Fibroblast of lung (primary cell): ENCODE results near the gene ATP8A2. TPM values are rescaled to one million over a fixed set of nuclear protein-coding genes. Genes with fewer than 3 reads are reported as not detected.
"Not testable (repeated sequence)": the region's sequence is repeated elsewhere in the genome, so short reads cannot be mapped to it uniquely, and the experiment has no call there.

Experiments
- DNase-seq, 2 donors: peaks; one replicate each; pipeline versions ENCODE4 v3.0.0 to v3.0.0-alpha.2; 2010; ENCODE audit warnings: low read depth in 2 of 2
- H2AFZ ChIP-seq: 2 replicates; pipeline ENCODE4 v1.5.1; 2012; ENCODE audit warnings: low read length, control low read depth, inconsistent platforms
- H3K27ac ChIP-seq: 2 replicates; pipeline ENCODE4 v1.5.1; 2011; ENCODE audit warnings: low read length, control low read depth; ENCODE audit not compliant: insufficient read depth
- H3K27me3 ChIP-seq: 2 replicates; pipeline ENCODE4 v1.5.1; 2011; ENCODE audit warnings: mild to moderate bottlenecking, low read length; ENCODE audit not compliant: control insufficient read depth, insufficient read depth
- H3K36me3 ChIP-seq: 2 replicates; pipeline ENCODE4 v1.5.1; 2011; ENCODE audit warnings: low read length; ENCODE audit not compliant: control insufficient read depth, insufficient read depth
- H3K4me1 ChIP-seq: 2 replicates; pipeline ENCODE4 v1.5.1; 2011; ENCODE audit warnings: low read length; ENCODE audit not compliant: control insufficient read depth, insufficient read depth; ENCODE audit errors: extremely low read depth
- H3K4me2 ChIP-seq: 2 replicates; pipeline ENCODE4 v1.5.1; 2011; ENCODE audit warnings: low read length, control low read depth; ENCODE audit not compliant: insufficient read depth; ENCODE audit errors: extremely low read depth
- H3K4me3 ChIP-seq, 4 experiments: fragments of 200-600 bp in 1 of 4; sonication (generic) in 1 of 4; replicated peaks in 1 of 4; 2 replicates each; pipeline ENCODE4 v1.5.1; 2011 to 2016; ENCODE audit warnings: low read length in 4 of 4, low read depth in 3 of 4, mild to moderate bottlenecking in 3 of 4, control low read depth in 2 of 4, inconsistent platforms in 1 of 4, mixed read lengths in 1 of 4; ENCODE audit not compliant: insufficient read depth in 1 of 4; ENCODE audit errors: control extremely low read depth in 1 of 4
- H3K79me2 ChIP-seq: 2 replicates; pipeline ENCODE4 v1.5.1; 2012; ENCODE audit warnings: mild to moderate bottlenecking, low read length, inconsistent platforms; ENCODE audit not compliant: control insufficient read depth, insufficient read depth
- H3K9ac ChIP-seq: 2 replicates; pipeline ENCODE4 v1.5.1; 2011; ENCODE audit warnings: mild to moderate bottlenecking, low read length, control low read depth; ENCODE audit not compliant: insufficient read depth
- H3K9me3 ChIP-seq: 2 replicates; pipeline ENCODE4 v1.5.1; 2012; ENCODE audit warnings: low read depth, low read length; ENCODE audit not compliant: control insufficient read depth, insufficient read depth
- H4K20me1 ChIP-seq: 2 replicates; pipeline ENCODE4 v1.5.1; 2011; ENCODE audit warnings: low read length; ENCODE audit not compliant: control insufficient read depth, insufficient read depth; ENCODE audit errors: extremely low read depth
- CTCF ChIP-seq, 2 donors: IDR thresholded peaks in 1 of 2; conservative IDR thresholded peaks in 1 of 2; 1 replicate in 1 of 2; 2 replicates in 1 of 2; pipeline ENCODE4 v1.5.1; 2011 to 2012; ENCODE audit warnings: low read length in 2 of 2, control low read depth in 1 of 2, inconsistent platforms in 1 of 2, low read depth in 1 of 2, mild to moderate bottlenecking in 1 of 2
- EZH2 ChIP-seq: IDR thresholded peaks from 2 replicates; pipeline ENCODE4 v1.5.1; 2012; ENCODE audit warnings: low read length, control low read depth, mild to moderate bottlenecking; ENCODE audit errors: missing control alignments
- polyA plus RNA-seq, 2 donors: library from polyadenylated mRNA; depleted of rRNA in 1 of 2; stranded (reverse) in 1 of 2; unstranded in 1 of 2; fragments of >200 nt; gene quantifications; 2 replicates each; pipeline ENCODE4 v1.2.1, GENCODE V29; 2011 to 2012; ENCODE audit warnings: missing spikeins in 1 of 2
- total RNA-seq: library from RNA; depleted of rRNA; stranded (reverse); fragments of >200 nt; gene quantifications from 2 replicates; pipeline ENCODE4 v1.2.1, GENCODE V29; 2014

The ATP8A2 gene
- total and polyA plus RNA-seq, 2 donors (not counting 1 experiment from before 2014, with no cell fraction given): under 0.01 to 0.01 TPM

- H3K79me2 ChIP-seq: no peaks in the 10 kb centered on the region
- H3K27ac ChIP-seq: no peak overlapping the region
- H3K4me3 ChIP-seq: no peak overlapping the region
- DNase-seq: peak in 1 of 2 donors; percentile 48
- H3K9me3 ChIP-seq: no peaks in the 10 kb centered on the region
- H3K27me3 ChIP-seq: peaks cover 7% of the 10 kb centered on the region
- H3K9ac ChIP-seq: no peak overlapping the region
- no peak overlapping the region for H2AFZ ChIP-seq
- no peak overlapping the region for H3K4me2 ChIP-seq
- TF ChIP-seq EZH2 (no peak), CTCF (conservative IDR thresholded peaks at IDR 0.05 in 1 of 2, IDR thresholded peaks at IDR 0.05 in 1 of 2; ENCODE audit: low read depth in 1 of 2, low read length in 2 of 2) (no peak)
- no peaks in the 10 kb centered on the region for H3K4me1 ChIP-seq
- no peaks in the 10 kb centered on the region for H3K36me3 ChIP-seq
- no peaks in the 10 kb centered on the region for H4K20me1 ChIP-seq
These were observed 399.4 kb downstream of the ATP8A2 start for GRCh38 chr13:25771202-25771601.

GRCh38 chr13:25771641-25772478 lies 400.1 kb downstream of the ATP8A2 start:
- H3K4me2 ChIP-seq: no peak overlapping the region
- H4K20me1 ChIP-seq: no peaks in the 10 kb centered on the region
- no peaks in the 10 kb centered on the region for H3K79me2 ChIP-seq
- no peaks in the 10 kb centered on the region for H3K4me1 ChIP-seq
- H2AFZ ChIP-seq: no peak overlapping the region
- DNase-seq: peak; percentile 14 to 69
- no peaks in the 10 kb centered on the region for H3K9me3 ChIP-seq
- no peak overlapping the region for H3K27ac ChIP-seq
- H3K9ac ChIP-seq: no peak overlapping the region
- H3K27me3 ChIP-seq: peaks cover 7% of the 10 kb centered on the region
- H3K4me3 ChIP-seq: no peak overlapping the region
- TF ChIP-seq CTCF (conservative IDR thresholded peaks at IDR 0.05 in 1 of 2, IDR thresholded peaks at IDR 0.05 in 1 of 2; ENCODE audit: low read depth in 1 of 2, low read length in 2 of 2): no peak
- no peak for TF ChIP-seq EZH2
- no peaks in the 10 kb centered on the region for H3K36me3 ChIP-seq

GRCh38 chr13:25772534-25772933 lies 400.8 kb downstream of the ATP8A2 start:
- not testable (repeated sequence) for H3K4me3 ChIP-seq, H3K9me3 ChIP-seq, H3K9ac ChIP-seq, H4K20me1 ChIP-seq, H3K27me3 ChIP-seq, H3K79me2 ChIP-seq, H2AFZ ChIP-seq, H3K4me2 ChIP-seq, DNase-seq, H3K27ac ChIP-seq, H3K4me1 ChIP-seq, H3K36me3 ChIP-seq

GRCh38 chr13:25774056-25774455 lies 402.3 kb downstream of the ATP8A2 start:
- not testable (repeated sequence) for DNase-seq, H3K4me3 ChIP-seq

More at GRCh38 chr13:25774056-25774455, 402.3 kb downstream of the ATP8A2 start:
- H3K9ac ChIP-seq, H3K79me2 ChIP-seq, H2AFZ ChIP-seq, H3K4me1 ChIP-seq, H4K20me1 ChIP-seq, H3K4me2 ChIP-seq, H3K36me3 ChIP-seq, H3K27ac ChIP-seq, H3K9me3 ChIP-seq, H3K27me3 ChIP-seq: not testable (repeated sequence)
